ENCODE measurements around the gene PLBD2. TPM values are rescaled to one million over a fixed set of nuclear protein-coding genes. Genes with fewer than 3 reads are reported as not detected.

The PLBD2 gene
- total RNA-seq, 1 experiment from 2014 or later, result 22.8 TPM

Other genes with a start within 250 kb of the PLBD2 start
- not detected in 2 replicates for gene RASAL1, start 222.8 kb upstream of the PLBD2 start, total RNA-seq (2014; rRNA removed; shearing (Covaris generic))
- gene CFAP73, start 208.9 kb upstream of the PLBD2 start, total RNA-seq (2014; rRNA removed; shearing (Covaris generic)), result not detected in 2 replicates
- gene DDX54, start 173.1 kb upstream of the PLBD2 start, total RNA-seq (2014; rRNA removed; shearing (Covaris generic)), result 21.3 and 43.1 TPM in 2 replicates
- gene RITA1, start 172.9 kb upstream of the PLBD2 start, total RNA-seq (2014; rRNA removed; shearing (Covaris generic)), result 28.8 and 47.2 TPM in 2 replicates
- 7.7 and 13.5 TPM in 2 replicates for gene TPCN1, start 137.1 kb upstream of the PLBD2 start, total RNA-seq (2014; rRNA removed; shearing (Covaris generic))
- 8.0 and 12.8 TPM in 2 replicates for gene SLC8B1, start 23.5 kb upstream of the PLBD2 start, total RNA-seq (2014; rRNA removed; shearing (Covaris generic))
- gene SDS, start 45.3 kb downstream of the PLBD2 start, total RNA-seq (2014; rRNA removed; shearing (Covaris generic)), result 0.05 and 0.10 TPM in 2 replicates
- gene SDSL, start 63.8 kb downstream of the PLBD2 start, total RNA-seq (2014; rRNA removed; shearing (Covaris generic)), result 4.2 and 6.7 TPM in 2 replicates
- gene LHX5, start 113.3 kb downstream of the PLBD2 start, total RNA-seq (2014; rRNA removed; shearing (Covaris generic)), result 0.02 TPM in 1 of 2 replicates, not detected in the other